Fibroblast of lung (primary cell): ENCODE measurements around the gene EFNA2.

ENCODE experiments used
- EZH2 ChIP-seq: IDR thresholded peaks from 2 replicates; pipeline ENCODE4 v1.5.1; 2012; ENCODE audit warnings: low read length, control low read depth, mild to moderate bottlenecking; ENCODE audit errors: missing control alignments
- TF ChIP-seq, protein P1 (sequence below), 2 donors: IDR thresholded peaks in 1 of 2; conservative IDR thresholded peaks in 1 of 2; 1 replicate in 1 of 2; 2 replicates in 1 of 2; pipeline ENCODE4 v1.5.1; 2011 to 2012; ENCODE audit warnings: low read length in 2 of 2, control low read depth in 1 of 2, inconsistent platforms in 1 of 2, low read depth in 1 of 2, mild to moderate bottlenecking in 1 of 2

DNA sequence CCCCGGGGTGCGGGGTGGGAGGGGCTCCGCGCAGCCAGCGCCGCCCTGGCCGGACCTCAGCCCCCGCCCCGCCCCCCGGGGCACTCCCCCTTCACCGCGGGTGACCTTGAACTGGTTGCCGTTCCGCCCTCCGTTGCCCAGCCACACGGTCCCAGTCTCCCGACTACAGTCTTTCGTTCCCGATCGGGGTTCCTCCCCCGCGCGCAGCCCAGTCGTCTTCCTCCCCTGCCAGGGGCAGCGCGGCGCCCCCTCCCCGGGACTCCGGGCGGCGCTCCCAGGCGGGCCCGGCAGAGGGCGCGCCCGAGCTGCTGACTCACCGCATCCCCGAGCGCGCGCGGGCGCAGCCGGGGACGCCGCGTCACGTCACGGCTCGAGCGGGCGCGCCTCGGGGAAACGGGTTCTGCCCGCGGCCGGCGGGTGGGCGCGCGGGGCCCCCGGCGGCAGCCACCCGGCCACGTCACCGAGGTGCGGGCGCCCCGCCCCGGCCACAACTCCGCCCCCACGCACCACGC lies 36.8 kb upstream of the EFNA2 start:
- TF ChIP-seq, protein P1, sequence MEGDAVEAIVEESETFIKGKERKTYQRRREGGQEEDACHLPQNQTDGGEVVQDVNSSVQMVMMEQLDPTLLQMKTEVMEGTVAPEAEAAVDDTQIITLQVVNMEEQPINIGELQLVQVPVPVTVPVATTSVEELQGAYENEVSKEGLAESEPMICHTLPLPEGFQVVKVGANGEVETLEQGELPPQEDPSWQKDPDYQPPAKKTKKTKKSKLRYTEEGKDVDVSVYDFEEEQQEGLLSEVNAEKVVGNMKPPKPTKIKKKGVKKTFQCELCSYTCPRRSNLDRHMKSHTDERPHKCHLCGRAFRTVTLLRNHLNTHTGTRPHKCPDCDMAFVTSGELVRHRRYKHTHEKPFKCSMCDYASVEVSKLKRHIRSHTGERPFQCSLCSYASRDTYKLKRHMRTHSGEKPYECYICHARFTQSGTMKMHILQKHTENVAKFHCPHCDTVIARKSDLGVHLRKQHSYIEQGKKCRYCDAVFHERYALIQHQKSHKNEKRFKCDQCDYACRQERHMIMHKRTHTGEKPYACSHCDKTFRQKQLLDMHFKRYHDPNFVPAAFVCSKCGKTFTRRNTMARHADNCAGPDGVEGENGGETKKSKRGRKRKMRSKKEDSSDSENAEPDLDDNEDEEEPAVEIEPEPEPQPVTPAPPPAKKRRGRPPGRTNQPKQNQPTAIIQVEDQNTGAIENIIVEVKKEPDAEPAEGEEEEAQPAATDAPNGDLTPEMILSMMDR (conservative IDR thresholded peaks at IDR 0.05 in 1 of 2, IDR thresholded peaks at IDR 0.05 in 1 of 2; ENCODE audit: low read depth in 1 of 2, low read length in 2 of 2): peak; percentile 30 to 64
- no peak for TF ChIP-seq EZH2
